ENCODE results near the gene COPA. TPM values are rescaled to one million over a fixed set of nuclear protein-coding genes. Genes with fewer than 3 reads are reported as not detected.

The COPA gene
- total RNA-seq, 2 experiments from 2014 or later, result 117 to 118 TPM

DNA sequence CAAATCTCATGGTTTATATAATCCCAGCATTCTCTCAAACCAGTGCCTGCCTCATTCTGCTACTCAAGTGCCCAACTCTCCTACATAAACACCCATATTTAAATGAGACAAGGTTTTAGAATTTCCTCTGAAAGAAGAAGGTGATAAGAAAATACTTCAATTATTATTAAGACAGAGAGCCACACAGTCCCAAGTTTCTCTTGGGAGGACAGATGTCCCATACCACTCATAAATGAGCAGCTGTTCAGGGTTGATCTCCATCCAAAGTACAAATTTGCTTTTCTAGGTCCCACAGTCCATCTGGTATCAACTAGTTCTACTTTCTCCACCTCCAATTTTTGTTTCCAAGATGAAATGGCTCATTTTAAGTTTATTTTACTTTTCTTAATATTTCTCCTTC is 92.0 kb downstream of the COPA start:
- no peaks in the 10 kb centered on the region for H3K9me3 Mint-ChIP-seq
- H3K4me1 Mint-ChIP-seq (ENCODE audit: low read depth), result peaks cover 10% of the 10 kb centered on the region
- H3K4me3 Mint-ChIP-seq, result no peak overlapping the region
- ChIA-PET POLR2A (interaction anchor here (0.8 to 1.1 kb wide), 2 partner anchors 12 to 16 kb away, joined by 3 to 4 read pairs; partner anchors contain the start of gene DCAF8), CTCF (interaction anchor here (1.6 to 5.2 kb wide), 15 partner anchors 9 to 150 kb away, joined by 7 to 53 read pairs (median 13); partner anchors contain the start of genes CASQ1, DCAF8, PEA15 and PEX19)
- no peak for DNase-seq
- intact Hi-C loops (cut with micrococcal nuclease), result loop anchor here (10.0 kb wide), 1 partner anchor 146 kb away; no protein-coding TSS in a partner anchor
- ATAC-seq, result no peak
- no peak overlapping the region for H3K27ac Mint-ChIP-seq
- TF ChIP-seq, protein P1, sequence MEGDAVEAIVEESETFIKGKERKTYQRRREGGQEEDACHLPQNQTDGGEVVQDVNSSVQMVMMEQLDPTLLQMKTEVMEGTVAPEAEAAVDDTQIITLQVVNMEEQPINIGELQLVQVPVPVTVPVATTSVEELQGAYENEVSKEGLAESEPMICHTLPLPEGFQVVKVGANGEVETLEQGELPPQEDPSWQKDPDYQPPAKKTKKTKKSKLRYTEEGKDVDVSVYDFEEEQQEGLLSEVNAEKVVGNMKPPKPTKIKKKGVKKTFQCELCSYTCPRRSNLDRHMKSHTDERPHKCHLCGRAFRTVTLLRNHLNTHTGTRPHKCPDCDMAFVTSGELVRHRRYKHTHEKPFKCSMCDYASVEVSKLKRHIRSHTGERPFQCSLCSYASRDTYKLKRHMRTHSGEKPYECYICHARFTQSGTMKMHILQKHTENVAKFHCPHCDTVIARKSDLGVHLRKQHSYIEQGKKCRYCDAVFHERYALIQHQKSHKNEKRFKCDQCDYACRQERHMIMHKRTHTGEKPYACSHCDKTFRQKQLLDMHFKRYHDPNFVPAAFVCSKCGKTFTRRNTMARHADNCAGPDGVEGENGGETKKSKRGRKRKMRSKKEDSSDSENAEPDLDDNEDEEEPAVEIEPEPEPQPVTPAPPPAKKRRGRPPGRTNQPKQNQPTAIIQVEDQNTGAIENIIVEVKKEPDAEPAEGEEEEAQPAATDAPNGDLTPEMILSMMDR (IDR thresholded peaks at IDR 0.05), result no peak
- H3K36me3 Mint-ChIP-seq (ENCODE audit: low read depth), result peaks cover 8% of the 10 kb centered on the region
- H3K27me3 Mint-ChIP-seq, result no peaks in the 10 kb centered on the region

DNA sequence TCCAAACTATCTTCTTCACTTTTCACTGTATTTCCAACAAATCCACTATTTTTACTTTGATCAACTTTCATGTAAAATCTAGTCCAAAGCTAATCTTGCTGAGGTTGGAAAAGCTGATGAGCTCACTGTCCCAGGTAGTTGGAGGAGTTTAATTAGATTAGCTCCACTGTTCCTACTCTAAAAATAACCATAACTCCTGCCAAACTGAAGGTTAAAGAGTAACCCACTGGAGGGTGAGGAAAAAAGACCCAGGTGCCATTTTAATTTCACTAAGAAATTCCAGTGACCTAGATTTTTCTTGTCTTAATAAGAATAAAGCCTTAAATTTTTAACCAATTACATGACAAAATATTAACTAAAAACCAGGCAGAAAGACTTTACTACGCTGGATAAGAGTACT is 96.0 kb downstream of the COPA start:
- DNase-seq (no peak), ATAC-seq (no peak)
- H3K36me3 Mint-ChIP-seq (ENCODE audit: low read depth), result peaks cover 12% of the 10 kb centered on the region
- H3K27me3 Mint-ChIP-seq, result no peaks in the 10 kb centered on the region
- H3K4me1 Mint-ChIP-seq (ENCODE audit: low read depth), result peaks cover 12% of the 10 kb centered on the region
- no peak overlapping the region for H3K27ac Mint-ChIP-seq
- ChIA-PET CTCF (interaction anchor here (0.9 to 1.8 kb wide), 4 partner anchors 11 to 161 kb away, joined by 3 to 12 read pairs (median 4); no protein-coding TSS in a partner anchor), POLR2A (interaction anchor here (1.2 kb wide), 1 partner anchor 61 kb away, joined by 3 read pairs; no protein-coding TSS in a partner anchor)
- no peak overlapping the region for H3K4me3 Mint-ChIP-seq
- H3K9me3 Mint-ChIP-seq, result no peaks in the 10 kb centered on the region
- TF ChIP-seq, protein P1 (IDR thresholded peaks at IDR 0.05), result no peak
- intact Hi-C loops (cut with micrococcal nuclease), result no loop called here

DNA sequence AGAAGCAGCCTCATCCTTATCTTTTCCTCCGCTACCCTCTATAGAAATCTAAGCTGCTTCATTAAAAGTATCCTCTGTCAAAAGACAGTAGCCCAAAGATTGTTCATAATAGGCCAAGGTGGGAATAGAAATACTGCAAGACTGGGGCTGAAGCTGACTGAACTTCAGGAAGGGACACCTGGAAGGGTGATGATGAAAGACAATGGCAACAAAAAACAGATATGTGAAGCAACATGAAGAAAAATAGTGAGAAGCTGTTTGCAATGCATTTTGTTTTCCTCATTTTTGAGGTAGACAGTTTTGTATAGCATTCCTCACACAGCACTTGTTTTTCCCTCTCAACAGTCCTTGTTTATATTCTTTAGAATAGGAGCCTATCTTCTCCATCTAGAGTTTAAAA is 97.6 kb downstream of the COPA start:
- CTCF ChIA-PET, result interaction anchor here (0.8 to 7.7 kb wide), 5 partner anchors 16 to 160 kb away, joined by 3 to 42 read pairs (median 4); no protein-coding TSS in a partner anchor
- Mint-ChIP-seq H3K4me1 (ENCODE audit: low read depth) (peaks cover 9% of the 10 kb centered on the region), H3K4me3 (no peak overlapping the region), H3K9me3 (no peaks in the 10 kb centered on the region), H3K36me3 (ENCODE audit: low read depth) (peaks cover 13% of the 10 kb centered on the region), H3K27ac (no peak overlapping the region), H3K27me3 (no peaks in the 10 kb centered on the region)
- no peak for ATAC-seq
- intact Hi-C loops (cut with micrococcal nuclease), result no loop called here
- DNase-seq, result no peak
- TF ChIP-seq, protein P1 (IDR thresholded peaks at IDR 0.05), result no peak
- POLR2A ChIA-PET, result interaction anchor here (0.6 kb wide), 1 partner anchor 41 kb away, joined by 3 read pairs; the partner anchor contains the start of gene PEA15

DNA sequence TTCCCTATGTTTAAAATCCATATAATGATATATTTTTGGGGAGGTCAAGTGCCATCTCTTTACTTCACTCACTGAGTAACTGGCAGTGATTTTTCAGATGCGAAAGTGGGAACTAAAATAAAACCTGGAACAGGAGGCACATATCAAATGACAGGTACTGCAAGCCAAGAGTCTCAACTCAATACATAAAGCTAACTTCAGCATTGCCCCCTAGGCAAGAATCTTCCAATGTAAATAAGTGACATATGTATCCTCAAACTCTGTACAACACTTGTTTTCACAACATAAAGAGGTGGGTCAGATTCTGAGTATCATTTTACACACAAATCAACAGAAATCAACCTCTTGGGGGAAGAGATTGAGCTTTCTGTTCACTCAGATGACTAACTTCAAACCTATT is 98.8 kb downstream of the COPA start:
- Mint-ChIP-seq H3K9me3 (no peaks in the 10 kb centered on the region), H3K4me3 (no peak overlapping the region), H3K4me1 (ENCODE audit: low read depth) (peaks cover 5% of the 10 kb centered on the region), H3K36me3 (ENCODE audit: low read depth) (peaks cover 24% of the 10 kb centered on the region), H3K27me3 (no peaks in the 10 kb centered on the region), H3K27ac (no peak overlapping the region)
- ChIA-PET POLR2A (interaction anchor here (1.0 to 1.4 kb wide), 2 partner anchors 11 to 88 kb away, joined by 3 to 4 read pairs; no protein-coding TSS in a partner anchor), CTCF (interaction anchor here (0.8 to 7.7 kb wide), 8 partner anchors 8 to 165 kb away, joined by 3 to 42 read pairs (median 4); no protein-coding TSS in a partner anchor)
- ATAC-seq (no peak), DNase-seq (no peak)
- intact Hi-C loops (cut with micrococcal nuclease), result no loop called here
- TF ChIP-seq, protein P1 (IDR thresholded peaks at IDR 0.05), result no peak

DNA sequence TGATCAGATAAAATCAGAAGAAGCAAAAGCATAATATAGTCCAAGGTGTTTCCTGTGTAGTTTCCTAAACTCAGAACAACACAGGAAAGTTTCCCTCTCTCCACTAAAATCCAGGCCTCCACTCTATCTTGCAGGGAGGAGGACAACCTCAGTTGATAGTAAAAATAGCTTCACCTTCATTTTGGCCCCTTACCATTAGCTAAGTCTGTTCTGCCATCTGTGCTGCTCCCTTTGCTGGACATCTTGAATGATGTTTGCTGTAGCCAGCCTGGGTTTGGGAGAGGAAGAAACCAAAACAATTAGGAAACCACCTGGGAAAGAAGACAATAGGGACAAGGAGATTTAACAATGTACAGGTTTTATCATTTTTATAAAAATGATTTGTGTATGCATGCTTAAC is 99.3 kb downstream of the COPA start:
- no peaks in the 10 kb centered on the region for H3K9me3 Mint-ChIP-seq
- intact Hi-C loops (cut with micrococcal nuclease), result no loop called here
- no peaks in the 10 kb centered on the region for H3K27me3 Mint-ChIP-seq
- H3K4me3 Mint-ChIP-seq, result no peak overlapping the region
- H3K4me1 Mint-ChIP-seq (ENCODE audit: low read depth), result peaks cover 5% of the 10 kb centered on the region
- H3K27ac Mint-ChIP-seq, result no peak overlapping the region
- DNase-seq (no peak), ATAC-seq (no peak)
- peaks cover 28% of the 10 kb centered on the region for H3K36me3 Mint-ChIP-seq (ENCODE audit: low read depth)
- CTCF ChIA-PET, result interaction anchor here (0.8 to 7.7 kb wide), 8 partner anchors 8 to 165 kb away, joined by 3 to 42 read pairs (median 4); no protein-coding TSS in a partner anchor
- TF ChIP-seq, protein P1 (IDR thresholded peaks at IDR 0.05), result no peak
- POLR2A ChIA-PET, result interaction anchor here (0.6 to 1.4 kb wide), 3 partner anchors 11 to 89 kb away, joined by 3 to 4 read pairs (median 3); no protein-coding TSS in a partner anchor
